Sigmoid colon (tissue), 4 donors: ENCODE measurements around the gene MTR.

Experiments
- CTCF ChIP-seq, 4 experiments: fragments of 450-650 bp in 3 of 4; fragments of 200-600 bp in 1 of 4; IDR thresholded peaks; one replicate each; pipeline ENCODE4 v1.5.1; 2016 to 2019; ENCODE audit warnings: antibody characterized with exemption in 4 of 4, mild to moderate bottlenecking in 3 of 4, moderate library complexity in 2 of 4
- EP300 ChIP-seq, 4 donors: sonication (generic); formaldehyde crosslinking; IDR thresholded peaks; one replicate each; pipeline ENCODE4 v1.6.1; 2017; ENCODE audit warnings: antibody characterized with exemption in 4 of 4

GRCh38 chr1:236830116-236830515 lies 35.0 kb downstream of the MTR start:
- no peak for TF ChIP-seq CTCF (IDR thresholded peaks at IDR 0.05)
- TF ChIP-seq EP300 (IDR thresholded peaks at IDR 0.05) = no peak
